GM12878 (cell line): ENCODE results near the gene SPTBN2.

ENCODE experiments used
- CREB1 ChIP-seq: IDR thresholded peaks from 2 replicates; pipeline ENCODE4 v1.6.1; 2012; ENCODE audit warnings: low read depth, mild to moderate bottlenecking, inconsistent platforms
- HSF1 ChIP-seq: fragments of 150-350 bp; IDR thresholded peaks from 2 replicates; pipeline ENCODE4 v1.6.1; 2014; ENCODE audit warnings: mild to moderate bottlenecking, low read depth, low read length
- USF2 ChIP-seq: IDR thresholded peaks from 2 replicates; pipeline ENCODE4 v1.6.1; 2011; ENCODE audit warnings: low read depth, low read length, improper control_type of control experiment, borderline replicate concordance
- ZNF274 ChIP-seq: IDR thresholded peaks from one replicate; pipeline ENCODE4 v1.8.0; 2011; ENCODE audit not compliant: insufficient read length, insufficient read depth
- ZZZ3 ChIP-seq: IDR thresholded peaks from 2 replicates; pipeline ENCODE4 v1.6.1; 2011; ENCODE audit warnings: low read depth; ENCODE audit not compliant: control insufficient read depth, insufficient read length

- TF ChIP-seq HSF1, result no peak
- no peak for TF ChIP-seq ZZZ3
- no peak for TF ChIP-seq ZNF274
- TF ChIP-seq CREB1, result no peak
- TF ChIP-seq USF2, result no peak
These were observed 7.1 kb downstream of the SPTBN2 start for GRCh38 chr11:66721939-66722338.
